Dermis microvascular lymphatic vessel endothelial cell (primary cell): ENCODE data around the gene CAVIN1. TPM values are rescaled to one million over a fixed set of nuclear protein-coding genes. Genes with fewer than 3 reads are reported as not detected.
A peak's percentile ranks its signal among the peaks of the same experiment; 100 is the strongest.
"Not testable (repeated sequence)": the region's sequence is repeated elsewhere in the genome, so short reads cannot be mapped to it uniquely, and the experiment has no call there.

Source experiments
- DNase-seq, 2 donors: peaks; one replicate each; pipeline versions ENCODE4 v3.0.0 to v3.0.0-alpha.2; 2010; ENCODE audit warnings: low read depth in 2 of 2
- total RNA-seq: library from RNA; depleted of rRNA; stranded (reverse); fragments of >200 nt; gene quantifications from 2 replicates; pipeline ENCODE4 v1.2.1, GENCODE V29; 2014

CAVIN1 gene
- total RNA-seq, 1 donor from 2014 or later = 404 TPM

- DNase-seq = peak; percentile 14 to 49
Measured at GRCh38 chr17:42378959-42379594, 44.0 kb downstream of the CAVIN1 start.

GRCh38 chr17:42378359-42378958, 44.6 kb downstream of the CAVIN1 start:
- DNase-seq = no peak

GRCh38 chr17:42373896-42374295, 49.2 kb downstream of the CAVIN1 start:
- DNase-seq = no peak

- DNase-seq = no peak
Measured at GRCh38 chr17:42372142-42372541, 50.9 kb downstream of the CAVIN1 start.

GRCh38 chr17:42368797-42369561, 54.1 kb downstream of the CAVIN1 start:
- DNase-seq = not testable (repeated sequence)

GRCh38 chr17:42368310-42368709, 54.7 kb downstream of the CAVIN1 start:
- not testable (repeated sequence) for DNase-seq

- DNase-seq = not testable (repeated sequence)
Measured at GRCh38 chr17:42366176-42367023, 56.7 kb downstream of the CAVIN1 start.

GRCh38 chr17:42365136-42365535, 57.9 kb downstream of the CAVIN1 start:
- peak in 1 of 2 donors; percentile 39 for DNase-seq

GRCh38 chr17:42363767-42364585, 59.1 kb downstream of the CAVIN1 start:
- peak; percentile 88 to 93 for DNase-seq

- no peak for DNase-seq
Measured at GRCh38 chr17:42363231-42363630, 59.8 kb downstream of the CAVIN1 start.

- DNase-seq = no peak
Measured at GRCh38 chr17:42362245-42362961, 60.7 kb downstream of the CAVIN1 start.

GRCh38 chr17:42361781-42362186, 61.3 kb downstream of the CAVIN1 start:
- no peak for DNase-seq

- DNase-seq = not testable (repeated sequence)
Measured at GRCh38 chr17:42360388-42360787, 62.7 kb downstream of the CAVIN1 start.

- DNase-seq = no peak
Measured at GRCh38 chr17:42359133-42359532, 63.9 kb downstream of the CAVIN1 start.

GRCh38 chr17:42358434-42358833, 64.6 kb downstream of the CAVIN1 start:
- DNase-seq = no peak

GRCh38 chr17:42354956-42355843, 67.9 kb downstream of the CAVIN1 start:
- DNase-seq = no peak
